Stimulated activated CD4-positive, alpha-beta T cell treated with anti-CD3 and anti-CD28 coated beads, Interleukin-4, amount 100 ng/mL, for 24 hours (primary cell): ENCODE measurements around the gene MAP1B.
"Not testable (repeated sequence)": the region's sequence is repeated elsewhere in the genome, so short reads cannot be mapped to it uniquely, and the experiment has no call there.

ENCODE experiments used
- DNase-seq: peaks from one replicate; pipeline ENCODE4 v3.0.0-alpha.2; 2020

The MAP1B gene

GRCh38 chr5:72107131-72107900 is at the start of gene MAP1B:
Gene MAP1B, plus strand, starts transcription at chr5:72107475. Its CDS starts 57 bp downstream, at chr5:72107532.
- no peak for DNase-seq

- no peak for DNase-seq
Measured at GRCh38 chr5:72057816-72058215, 49.5 kb upstream of the MAP1B start.

DNA sequence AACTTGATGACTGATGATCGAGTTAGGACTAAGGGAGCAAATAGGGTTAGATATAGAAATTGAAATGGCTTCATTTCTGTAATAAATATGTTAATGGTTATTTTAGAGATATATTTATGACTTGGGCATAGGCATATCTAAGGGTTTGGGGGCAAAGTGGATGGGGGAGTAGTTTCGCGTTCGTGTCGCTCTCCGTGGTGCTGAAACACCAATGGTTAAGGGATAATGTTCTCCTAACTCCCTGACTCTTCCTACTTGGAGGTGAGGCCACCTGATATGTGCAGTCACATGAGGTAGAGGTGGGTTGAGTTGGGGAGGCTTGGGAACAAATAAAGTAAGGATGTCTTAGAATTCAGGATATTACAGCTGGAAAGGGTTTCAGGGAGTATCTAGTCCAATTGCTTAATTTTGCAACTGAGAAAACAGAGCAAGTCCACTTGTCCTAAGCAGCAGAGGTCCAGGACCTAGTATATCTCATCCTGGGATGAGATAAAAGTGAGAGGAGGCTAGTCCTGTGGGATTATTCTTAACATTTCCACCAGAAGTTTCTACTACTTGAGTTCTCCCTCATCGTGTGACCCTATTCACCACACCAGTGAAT is 44.0 kb upstream of the MAP1B start:
- DNase-seq = no peak

DNA sequence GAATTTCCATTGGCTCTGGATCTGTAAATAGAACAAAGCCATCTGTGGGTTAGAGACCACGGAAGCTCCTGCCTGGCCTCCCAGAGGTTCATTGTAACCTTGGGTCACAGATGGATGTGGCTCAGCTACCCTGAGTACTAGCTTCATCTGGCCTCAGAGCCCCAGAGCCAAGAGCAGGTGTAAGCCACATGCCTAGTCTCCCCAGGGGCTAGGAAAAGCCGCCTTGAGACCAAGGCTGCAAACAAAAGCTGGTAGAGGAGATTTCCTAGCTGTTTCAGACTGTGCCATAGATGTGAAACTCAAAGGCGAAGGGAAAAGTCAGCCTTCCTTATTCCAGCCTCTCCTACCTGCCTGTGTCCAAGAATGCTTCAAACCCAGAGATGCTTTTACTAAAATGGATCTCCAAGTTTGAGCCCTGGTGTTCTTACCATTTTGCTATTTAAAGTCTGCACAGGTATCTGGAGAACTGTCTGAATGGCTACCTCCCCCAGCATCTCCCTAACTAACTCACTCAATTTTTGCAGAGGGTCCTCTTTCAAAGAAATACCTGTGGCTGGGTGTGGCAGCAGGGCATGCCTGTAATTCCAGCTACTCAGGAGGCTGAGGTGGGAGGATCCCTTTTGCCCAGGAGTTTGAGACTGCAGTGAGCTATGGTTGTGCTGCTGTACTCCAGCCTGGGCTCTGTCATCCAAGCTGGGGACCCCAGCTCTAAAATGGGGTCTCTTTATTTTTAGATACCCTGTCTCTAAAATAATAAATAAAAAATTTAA is 42.3 kb upstream of the MAP1B start:
- no peak for DNase-seq

DNA sequence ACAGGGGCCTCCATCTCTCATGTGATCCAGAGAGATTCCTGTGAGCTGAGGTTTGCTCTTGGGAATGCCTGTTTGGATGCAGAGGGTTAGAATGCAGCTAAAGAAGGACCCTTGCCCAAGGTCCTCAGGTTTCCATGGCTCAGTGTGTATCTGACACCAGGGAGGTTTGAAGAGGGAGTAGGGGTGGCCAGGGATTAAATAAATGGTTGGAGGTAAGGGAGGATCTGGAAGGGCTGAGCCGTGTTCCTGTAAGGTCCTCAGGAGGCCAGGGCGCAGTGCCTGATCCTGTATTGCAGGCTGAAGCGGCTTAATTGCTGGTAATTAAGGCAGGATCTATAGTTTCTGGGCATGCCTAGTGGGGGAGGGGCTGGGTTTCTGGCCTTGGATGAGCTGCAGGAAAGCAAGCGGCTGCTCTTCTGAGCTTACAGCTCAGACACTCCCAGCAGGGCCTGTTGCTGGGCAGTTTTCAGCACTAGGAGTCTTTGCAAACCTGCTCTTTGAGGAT is 41.5 kb upstream of the MAP1B start:
- no peak for DNase-seq

DNA sequence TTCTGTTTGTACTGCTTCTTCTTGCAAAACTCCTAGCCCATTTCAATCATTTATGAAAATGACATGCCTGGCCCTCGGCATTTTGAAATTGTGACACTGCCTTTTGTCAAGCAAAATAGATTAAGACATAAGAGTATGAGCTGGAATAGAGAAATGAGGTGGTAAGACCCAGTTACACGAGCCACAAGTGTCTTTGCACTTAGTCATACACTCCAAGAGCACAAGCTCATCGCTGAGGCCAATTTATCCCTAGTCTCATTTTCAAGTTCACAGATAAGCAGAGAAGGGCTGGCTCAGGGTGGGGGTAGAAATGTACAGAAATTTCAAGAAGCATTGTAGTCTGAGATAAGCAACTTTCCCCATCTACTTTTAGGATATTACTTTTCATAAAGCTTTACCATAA is 40.6 kb upstream of the MAP1B start:
- no peak for DNase-seq

DNA sequence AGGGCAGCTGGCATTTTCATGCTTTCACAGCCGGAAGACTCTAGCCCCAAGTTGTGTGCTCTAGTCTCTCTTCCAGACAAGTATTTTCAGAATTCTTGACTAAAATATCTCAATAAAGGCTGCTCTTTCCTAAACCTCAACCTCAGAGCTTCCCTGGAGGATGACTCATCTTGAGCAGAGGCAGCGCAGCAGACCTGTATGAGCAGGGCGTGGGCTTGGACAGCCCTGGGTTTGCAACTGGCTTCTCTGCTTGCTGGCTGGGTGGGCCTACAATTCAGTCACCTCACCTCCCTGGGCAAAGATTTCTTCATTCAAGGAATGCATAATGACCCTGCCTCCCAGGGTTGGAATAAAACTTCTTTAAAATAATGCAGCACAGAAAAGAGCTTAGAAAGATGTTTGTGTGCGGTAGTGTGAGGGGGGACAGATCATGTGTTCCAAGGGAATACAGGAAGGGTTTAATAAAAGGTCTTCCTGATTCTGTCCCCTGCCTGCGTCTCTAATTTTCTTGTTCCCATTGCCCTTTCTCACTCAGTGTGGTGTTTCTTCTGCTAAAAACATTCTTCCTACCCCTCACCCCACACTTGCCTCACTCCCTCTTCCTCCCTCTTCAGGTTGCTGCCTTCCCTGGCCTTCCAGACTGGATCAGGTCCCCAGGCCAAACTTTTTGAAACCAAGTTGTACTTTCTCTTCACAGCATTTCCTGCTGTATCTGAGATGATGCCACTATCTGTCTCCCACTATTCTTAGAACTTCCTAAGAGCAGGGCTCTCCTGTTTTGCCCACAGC is 39.4 kb upstream of the MAP1B start:
- no peak for DNase-seq

- DNase-seq = no peak
Measured at GRCh38 chr5:72070529-72070928, 36.7 kb upstream of the MAP1B start.

- DNase-seq = no peak
Measured at GRCh38 chr5:72071906-72072305, 35.4 kb upstream of the MAP1B start.

DNA sequence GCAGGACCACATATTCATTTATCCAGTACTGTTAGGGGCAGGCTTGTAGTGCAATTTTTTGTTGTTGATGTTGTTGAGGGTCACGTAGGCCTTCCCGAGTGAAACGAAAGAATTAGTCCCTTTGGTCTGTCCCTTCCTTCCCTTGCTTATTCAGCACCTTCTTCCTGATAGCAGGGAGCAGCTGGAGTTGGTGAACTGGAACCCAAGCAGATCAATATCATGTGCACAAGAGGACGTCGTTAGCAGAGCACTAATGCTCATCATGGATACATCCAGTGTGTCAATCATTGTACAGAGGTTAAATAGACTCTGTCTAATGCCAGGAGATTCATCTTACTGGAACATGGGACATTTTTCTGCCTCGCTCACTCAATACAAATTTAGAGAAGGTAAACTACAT is 33.0 kb upstream of the MAP1B start:
- no peak for DNase-seq

DNA sequence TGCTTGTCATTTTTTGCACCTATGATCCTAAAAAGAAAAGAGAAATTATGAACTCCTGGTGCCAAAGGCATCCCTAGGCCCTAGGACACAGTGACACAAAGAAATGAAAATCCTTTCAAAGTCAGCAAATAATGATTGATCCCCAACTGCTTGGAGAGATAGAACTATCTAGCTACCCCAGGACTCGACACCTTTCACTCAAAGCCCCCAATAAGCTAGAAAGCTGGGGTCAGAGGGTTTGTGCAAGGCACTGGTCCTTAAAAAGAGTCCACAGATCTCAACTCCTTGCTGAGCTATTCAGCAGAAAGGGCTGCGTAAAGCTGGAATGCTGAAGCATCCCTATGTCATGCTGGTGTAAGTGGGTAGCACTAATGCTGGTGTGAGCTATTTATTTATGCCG is 31.8 kb upstream of the MAP1B start:
- no peak for DNase-seq

DNA sequence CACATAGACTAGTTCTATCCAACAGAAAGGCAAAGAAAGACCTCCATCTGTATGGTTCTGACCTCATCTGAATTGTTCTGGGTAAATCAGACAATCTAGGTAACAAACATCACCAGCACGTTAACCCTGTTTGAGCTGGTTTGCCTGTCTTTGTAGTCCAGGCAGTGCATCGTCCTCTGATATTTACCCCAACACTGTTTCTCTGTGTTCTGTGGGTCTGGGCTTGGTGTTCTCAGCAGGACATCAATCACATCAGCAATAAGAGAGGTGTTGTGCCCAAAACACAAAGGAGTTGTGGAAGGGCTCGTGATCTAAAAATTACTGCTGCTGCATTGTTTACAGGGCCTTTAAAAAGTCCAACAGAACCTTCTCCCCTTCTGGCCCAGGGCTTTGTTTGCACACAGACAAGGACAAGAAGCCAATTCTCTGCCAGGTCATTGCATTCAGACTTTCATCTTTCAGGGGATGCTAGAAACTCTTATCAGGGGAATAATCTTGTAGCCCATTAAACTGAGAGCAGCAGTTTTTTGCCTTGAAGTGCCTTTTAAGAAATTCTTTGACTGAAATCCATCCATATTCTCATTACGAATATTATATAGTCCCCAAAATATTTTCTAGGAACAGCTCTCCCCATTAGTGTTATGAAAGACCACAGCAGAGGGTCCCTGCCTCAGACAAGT is 30.5 kb upstream of the MAP1B start:
- DNase-seq = no peak

- no peak for DNase-seq
Measured at GRCh38 chr5:72077390-72077789, 29.9 kb upstream of the MAP1B start.

DNA sequence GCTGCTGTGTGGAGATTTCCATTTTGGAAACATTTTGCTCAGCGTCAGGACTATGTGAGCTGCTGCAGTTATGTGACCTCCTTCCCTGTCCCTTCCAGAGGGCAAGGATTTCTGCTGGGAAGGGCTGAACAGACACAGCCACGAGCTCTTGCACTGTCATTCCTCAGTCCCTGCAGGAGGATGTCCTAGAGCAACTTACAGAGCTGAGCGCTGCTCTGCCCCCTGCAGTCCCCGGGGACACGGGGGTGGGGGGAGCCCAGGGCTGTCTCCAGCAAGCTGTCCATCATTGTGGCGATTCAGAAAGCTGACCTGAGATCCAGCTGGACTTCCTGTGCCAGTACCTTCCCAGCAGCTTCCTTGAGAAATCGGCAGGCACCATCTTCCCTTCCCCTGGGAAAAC is 28.0 kb upstream of the MAP1B start:
- no peak for DNase-seq

DNA sequence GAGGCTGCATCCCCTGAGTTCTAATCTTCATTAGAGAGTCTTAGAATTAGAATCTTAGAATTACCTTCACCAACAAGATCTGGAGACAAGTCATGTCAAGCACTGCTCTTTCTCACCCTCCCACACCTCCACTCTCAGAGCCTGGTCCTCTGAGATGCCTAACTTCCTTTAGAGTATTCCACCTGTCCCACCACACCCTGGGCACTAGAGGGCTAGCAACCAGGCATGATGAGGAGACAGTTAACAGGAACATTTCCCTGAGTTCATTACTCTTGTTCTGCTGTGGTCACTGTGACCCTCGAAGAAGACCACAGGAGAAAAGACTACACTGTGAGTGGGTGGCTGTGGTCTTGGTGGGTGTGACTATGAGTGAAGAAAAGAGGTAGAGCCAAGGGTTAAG is 25.2 kb upstream of the MAP1B start:
- no peak for DNase-seq

DNA sequence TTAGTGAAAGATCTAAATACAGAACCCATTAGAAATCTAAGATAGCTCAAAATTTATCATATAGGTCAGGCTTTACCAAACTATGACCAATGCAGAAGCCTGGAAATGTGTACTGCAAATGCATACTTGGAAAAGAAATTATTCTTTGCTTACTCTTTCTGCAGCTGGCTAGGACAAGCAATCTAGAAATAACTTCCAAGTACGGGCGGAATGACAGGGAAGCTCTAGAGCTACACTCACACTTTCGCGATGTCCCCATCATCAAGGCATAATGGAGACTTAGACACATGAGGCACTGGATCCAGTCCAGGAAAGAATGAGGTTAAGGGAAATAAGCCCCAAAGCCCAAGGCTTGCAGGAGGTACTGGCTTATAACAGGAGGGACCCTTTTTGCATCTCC is 22.4 kb upstream of the MAP1B start:
- no peak for DNase-seq

DNA sequence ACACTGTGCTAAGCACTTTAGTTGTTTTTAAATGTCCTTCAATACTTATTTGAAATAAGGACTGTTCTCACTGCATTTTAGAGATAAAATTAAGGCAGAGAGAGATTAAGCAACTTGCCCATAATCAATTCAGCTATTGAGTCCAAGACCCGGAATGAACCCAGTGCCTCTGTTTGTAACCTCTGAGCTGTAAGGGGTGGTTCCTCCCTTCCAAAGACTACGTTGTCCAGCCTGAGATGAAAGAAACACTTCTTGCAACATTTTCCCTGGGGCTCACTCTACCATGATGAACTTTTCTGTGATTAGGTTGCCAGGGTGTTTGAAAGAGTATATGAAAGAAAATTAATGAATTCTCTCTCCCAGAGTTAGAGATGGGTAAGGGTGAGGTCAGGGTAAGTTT is 22.0 kb upstream of the MAP1B start:
- DNase-seq = no peak

DNA sequence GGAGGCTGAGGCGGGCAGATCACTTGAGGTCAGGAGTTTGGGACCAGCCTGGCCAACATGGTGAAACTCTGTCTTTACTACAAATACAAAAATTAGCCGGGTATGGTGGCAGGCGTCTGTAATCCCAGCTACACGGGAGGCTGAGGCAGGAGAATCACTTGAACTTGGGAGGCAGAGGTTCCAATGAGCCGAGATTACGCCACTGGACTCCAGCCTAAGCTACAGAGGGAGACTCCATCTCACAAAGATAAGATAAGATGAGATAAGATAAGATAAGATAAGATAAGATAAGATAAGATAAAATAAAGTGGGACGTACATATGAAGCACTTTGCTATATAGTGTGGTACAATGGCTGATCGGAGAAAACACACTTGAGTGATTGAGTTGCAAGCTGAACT is 17.6 kb upstream of the MAP1B start:
- DNase-seq = not testable (repeated sequence)

DNA sequence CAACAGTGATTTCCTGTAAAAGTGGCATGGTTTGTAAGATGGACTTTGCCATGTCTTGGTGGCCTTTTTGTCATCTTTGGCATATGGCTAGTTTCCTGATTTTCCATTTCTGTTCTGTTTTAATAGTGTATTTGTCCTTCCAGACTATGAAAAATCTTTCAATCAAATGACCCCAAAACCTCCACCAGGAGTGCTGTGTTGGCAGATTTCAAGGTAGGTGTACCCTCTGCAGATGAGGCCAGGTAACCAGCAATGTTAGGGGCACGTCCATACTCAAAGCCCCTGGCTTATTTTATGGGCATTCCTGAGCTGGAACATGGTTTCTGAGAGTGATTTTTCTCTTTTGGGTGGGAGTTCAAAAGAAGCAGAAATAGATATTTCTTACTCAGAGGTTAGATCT is 15.2 kb upstream of the MAP1B start:
- no peak for DNase-seq

DNA sequence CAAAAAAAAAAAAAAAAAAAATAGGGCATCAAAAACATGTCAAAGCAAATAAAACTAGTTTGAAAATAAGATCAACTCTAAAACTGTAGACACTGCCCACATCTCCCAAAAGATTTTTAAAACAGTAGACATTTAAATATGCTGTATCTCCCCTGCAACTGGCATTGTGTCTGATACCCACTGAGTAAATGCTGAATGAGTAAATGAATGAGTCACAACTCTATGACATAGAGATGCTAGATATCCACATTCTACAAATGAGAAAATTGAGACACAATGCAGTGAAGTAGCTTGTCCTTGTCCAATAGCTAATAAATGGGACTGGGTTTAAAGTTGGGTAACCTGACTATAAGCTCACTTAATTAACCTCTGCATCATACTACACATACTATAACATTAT is 14.1 kb upstream of the MAP1B start:
- DNase-seq = no peak

GRCh38 chr5:72093824-72094223 is 13.5 kb upstream of the MAP1B start:
- DNase-seq = no peak

- no peak for DNase-seq
Measured at GRCh38 chr5:72096602-72097188, 10.6 kb upstream of the MAP1B start.
